Adrenal gland (tissue), 5 donors: ENCODE results near the gene RFFL.

Source experiments
- CTCF ChIP-seq, 6 experiments: fragments of 450-650 bp in 4 of 6; fragments of 200-600 bp in 2 of 6; sonication (generic) in 1 of 6; IDR thresholded peaks; 1 replicate in 5 of 6; 2 replicates in 1 of 6; pipeline versions ENCODE4 v1.5.1 to v1.8.0; 2016 to 2021; ENCODE audit warnings: antibody characterized with exemption in 6 of 6, mild to moderate bottlenecking in 2 of 6, moderate library complexity in 1 of 6
- POLR2A ChIP-seq, 2 donors: fragments of 450-650 bp; IDR thresholded peaks; one replicate each; pipeline ENCODE4 v1.6.1; 2017; ENCODE audit warnings: antibody characterized with exemption in 2 of 2, mild to moderate bottlenecking in 2 of 2, moderate library complexity in 1 of 2
- donor health status: DM: no; HTN: no; CAD: no.

GRCh38 chr17:35041390-35041789, 22.1 kb downstream of the RFFL start:
- no peak for TF ChIP-seq CTCF (IDR thresholded peaks at IDR 0.05)
- no peak for TF ChIP-seq POLR2A (IDR thresholded peaks at IDR 0.05)
